Mesothelial cell of epicardium (in vitro differentiated cells): Measurements from ENCODE around the gene AP4S1. TPM values are rescaled to one million over a fixed set of nuclear protein-coding genes. Genes with fewer than 3 reads are reported as not detected.
A peak's percentile ranks its signal among the peaks of the same experiment; 100 is the strongest.

Source experiments
- DNase-seq, 2 experiments: peaks; one replicate each; pipeline ENCODE4 v3.0.0; 2021; ENCODE audit warnings: low spot score in 2 of 2; ENCODE audit not compliant: unreplicated experiment in 2 of 2
- H3K27ac Mint-ChIP-seq: 2 replicates; pipeline ENCODE4 v1.8.0; 2021; ENCODE audit warnings: mixed read lengths
- H3K27me3 Mint-ChIP-seq: 2 replicates; pipeline ENCODE4 v1.8.0; 2021; ENCODE audit warnings: low read depth, mixed read lengths
- H3K36me3 Mint-ChIP-seq: 2 replicates; pipeline ENCODE4 v1.8.0; 2021; ENCODE audit warnings: mixed read lengths
- H3K4me1 Mint-ChIP-seq: 2 replicates; pipeline ENCODE4 v1.8.0; 2021; ENCODE audit warnings: mixed read lengths
- H3K4me3 Mint-ChIP-seq: 2 replicates; pipeline ENCODE4 v1.8.0; 2021; ENCODE audit warnings: mild to moderate bottlenecking, moderate library complexity, mixed read lengths
- H3K9me3 Mint-ChIP-seq: 2 replicates; pipeline ENCODE4 v1.8.0; 2021; ENCODE audit warnings: mixed read lengths
- total RNA-seq: library from RNA; stranded (reverse); gene quantifications from 3 replicates; pipeline ENCODE4 v1.2.1, GENCODE V29; 2021
- TF ChIP-seq, protein P1 (sequence below): fragments of 200-600 bp; sonication (generic); IDR thresholded peaks from one replicate; pipeline ENCODE4 v1.5.0; 2021; ENCODE audit warnings: antibody characterized with exemption; ENCODE audit not compliant: unreplicated experiment

The AP4S1 gene
- total RNA-seq, 1 donor from 2014 or later = 10.4 TPM

DNA sequence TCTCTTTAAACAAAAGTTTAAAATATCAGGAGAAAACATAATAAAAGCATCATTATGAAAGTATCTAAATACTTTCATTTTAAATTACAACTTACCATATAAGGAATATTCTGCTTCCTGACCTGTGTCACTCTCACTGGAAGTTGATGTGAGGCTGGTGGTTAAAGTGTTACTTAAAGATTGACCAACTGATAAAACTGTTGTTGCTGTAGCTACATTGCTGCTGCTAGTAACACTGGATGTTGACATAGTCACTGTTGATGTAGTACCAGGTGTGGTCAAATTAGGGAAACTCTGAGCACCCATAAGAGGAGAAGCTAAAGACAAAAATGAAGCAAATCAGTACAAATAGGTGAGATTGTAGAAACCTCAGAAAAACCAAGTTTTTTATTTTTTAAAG, 102.2 kb downstream of the AP4S1 start:
- H3K27me3 Mint-ChIP-seq = no peaks in the 10 kb centered on the region
- H3K36me3 Mint-ChIP-seq = peaks cover 26% of the 10 kb centered on the region
- H3K27ac Mint-ChIP-seq = no peak overlapping the region

DNA sequence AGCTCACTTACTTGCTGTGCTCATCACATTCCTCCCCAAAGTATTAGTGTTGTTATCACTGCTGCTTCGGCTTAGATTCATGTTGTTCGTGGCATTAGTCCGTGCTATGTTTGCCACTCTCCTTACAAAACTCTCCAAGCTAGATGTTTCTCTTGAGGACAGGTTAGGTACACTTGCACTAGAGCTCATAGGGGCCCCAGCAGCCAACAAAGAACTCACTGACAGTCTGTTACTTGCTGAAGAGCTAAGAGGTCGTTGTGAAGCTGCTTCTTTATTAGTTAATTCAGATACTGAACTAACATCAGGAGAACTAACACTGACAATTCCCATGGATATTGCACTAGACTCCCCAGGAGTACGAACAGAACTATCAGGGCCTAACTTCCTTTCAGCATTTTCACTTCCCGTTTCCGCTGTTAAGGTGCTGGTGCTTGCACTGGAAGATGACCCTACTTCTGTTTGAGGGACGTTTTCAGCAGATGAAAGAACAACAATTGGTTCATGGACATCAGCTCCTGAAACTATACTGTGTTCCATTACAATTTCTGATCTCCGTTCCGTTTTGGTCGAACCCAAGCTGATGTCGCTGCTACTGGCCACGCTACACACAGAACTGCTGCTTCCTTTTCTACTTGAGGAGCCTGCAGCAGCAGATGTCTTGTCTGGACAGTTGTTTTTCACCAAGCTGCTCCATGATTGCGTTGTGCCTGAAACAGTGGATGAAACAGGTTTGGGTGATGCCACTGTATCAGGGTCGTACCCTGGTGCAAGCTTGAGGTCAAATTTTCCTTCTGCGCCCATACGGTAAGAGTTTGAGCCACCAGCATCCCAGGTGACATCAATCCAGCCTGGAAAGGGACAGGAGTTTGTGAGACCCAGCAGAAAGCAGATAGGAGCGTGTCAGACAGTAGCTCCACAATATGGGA, 103.4 kb downstream of the AP4S1 start:
- peaks cover 23% of the 10 kb centered on the region for H3K36me3 Mint-ChIP-seq
- H3K27me3 Mint-ChIP-seq = no peaks in the 10 kb centered on the region
- H3K4me3 Mint-ChIP-seq = no peak overlapping the region
- no peak for DNase-seq
- TF ChIP-seq, protein P1, sequence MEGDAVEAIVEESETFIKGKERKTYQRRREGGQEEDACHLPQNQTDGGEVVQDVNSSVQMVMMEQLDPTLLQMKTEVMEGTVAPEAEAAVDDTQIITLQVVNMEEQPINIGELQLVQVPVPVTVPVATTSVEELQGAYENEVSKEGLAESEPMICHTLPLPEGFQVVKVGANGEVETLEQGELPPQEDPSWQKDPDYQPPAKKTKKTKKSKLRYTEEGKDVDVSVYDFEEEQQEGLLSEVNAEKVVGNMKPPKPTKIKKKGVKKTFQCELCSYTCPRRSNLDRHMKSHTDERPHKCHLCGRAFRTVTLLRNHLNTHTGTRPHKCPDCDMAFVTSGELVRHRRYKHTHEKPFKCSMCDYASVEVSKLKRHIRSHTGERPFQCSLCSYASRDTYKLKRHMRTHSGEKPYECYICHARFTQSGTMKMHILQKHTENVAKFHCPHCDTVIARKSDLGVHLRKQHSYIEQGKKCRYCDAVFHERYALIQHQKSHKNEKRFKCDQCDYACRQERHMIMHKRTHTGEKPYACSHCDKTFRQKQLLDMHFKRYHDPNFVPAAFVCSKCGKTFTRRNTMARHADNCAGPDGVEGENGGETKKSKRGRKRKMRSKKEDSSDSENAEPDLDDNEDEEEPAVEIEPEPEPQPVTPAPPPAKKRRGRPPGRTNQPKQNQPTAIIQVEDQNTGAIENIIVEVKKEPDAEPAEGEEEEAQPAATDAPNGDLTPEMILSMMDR = no peak
- no peaks in the 10 kb centered on the region for H3K9me3 Mint-ChIP-seq
- H3K4me1 Mint-ChIP-seq = no peaks in the 10 kb centered on the region
- no peak overlapping the region for H3K27ac Mint-ChIP-seq

More for the DNA sequence above, 102.2 kb downstream of the AP4S1 start:
- H3K9me3 Mint-ChIP-seq = no peaks in the 10 kb centered on the region
- no peaks in the 10 kb centered on the region for H3K4me1 Mint-ChIP-seq
- DNase-seq = no peak
- H3K4me3 Mint-ChIP-seq = no peak overlapping the region
- TF ChIP-seq, protein P1 = no peak

DNA sequence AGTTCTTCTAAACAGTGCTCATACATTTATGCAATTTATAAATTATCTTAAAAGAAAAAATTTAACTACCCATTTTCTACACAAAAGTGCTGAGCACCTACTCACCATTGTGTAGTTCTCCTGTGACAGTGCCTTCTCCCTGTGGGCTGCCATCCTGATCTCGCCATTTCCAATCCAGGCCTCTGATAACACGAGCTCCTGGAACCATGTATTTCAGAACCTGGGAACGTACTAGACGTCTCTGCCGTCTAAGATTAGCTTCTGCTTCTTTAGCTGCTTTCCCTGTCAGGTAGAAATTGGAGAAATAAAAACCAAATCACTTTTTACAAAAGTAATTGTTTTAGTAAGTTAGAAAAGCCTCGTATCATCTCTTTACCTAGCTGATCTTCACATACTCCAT, 107.7 kb downstream of the AP4S1 start:
- H3K4me3 Mint-ChIP-seq = no peak overlapping the region
- no peaks in the 10 kb centered on the region for H3K27me3 Mint-ChIP-seq
- no peaks in the 10 kb centered on the region for H3K9me3 Mint-ChIP-seq
- peaks cover 29% of the 10 kb centered on the region for H3K36me3 Mint-ChIP-seq
- H3K4me1 Mint-ChIP-seq = no peaks in the 10 kb centered on the region
- peak overlapping the region; percentile 19 for H3K27ac Mint-ChIP-seq
- TF ChIP-seq, protein P1 = no peak
- DNase-seq = no peak

DNA sequence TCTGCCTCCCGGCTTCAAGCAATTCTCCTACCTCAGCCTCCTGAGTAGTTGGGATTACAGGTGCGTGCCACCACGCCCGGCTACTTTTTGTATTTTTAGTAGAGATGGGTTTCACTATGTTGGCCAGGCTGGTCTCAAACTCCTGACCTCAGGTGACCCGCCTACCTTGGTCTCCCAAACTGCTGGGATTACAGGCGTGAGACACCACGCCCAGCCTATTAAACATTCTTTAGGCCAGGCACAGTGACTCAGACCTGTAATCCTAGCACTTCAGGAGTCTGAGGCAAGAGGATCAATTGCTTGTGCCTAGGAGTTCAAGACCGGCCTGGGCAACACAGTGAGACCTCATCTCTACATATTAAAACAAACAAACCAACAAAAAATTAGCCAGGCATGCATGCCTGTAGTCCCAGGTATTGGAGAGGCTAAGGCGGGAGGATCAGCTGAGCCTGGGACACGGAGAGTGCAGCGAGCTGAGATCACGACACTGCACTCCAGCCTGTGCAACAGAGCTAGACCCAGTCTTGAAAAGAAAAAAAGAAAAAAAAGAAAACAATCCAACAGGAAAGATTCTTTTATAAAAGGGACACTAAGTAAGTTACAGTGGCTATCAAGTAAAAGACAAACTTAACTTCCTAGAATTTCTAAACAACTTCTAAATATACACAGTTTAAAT, 111.9 kb downstream of the AP4S1 start:
- no peaks in the 10 kb centered on the region for H3K9me3 Mint-ChIP-seq
- TF ChIP-seq, protein P1 = no peak
- H3K4me1 Mint-ChIP-seq = no peaks in the 10 kb centered on the region
- H3K4me3 Mint-ChIP-seq = no peak overlapping the region
- H3K27ac Mint-ChIP-seq = no peak overlapping the region
- H3K36me3 Mint-ChIP-seq = peaks cover 32% of the 10 kb centered on the region
- no peak for DNase-seq
- H3K27me3 Mint-ChIP-seq = no peaks in the 10 kb centered on the region

DNA sequence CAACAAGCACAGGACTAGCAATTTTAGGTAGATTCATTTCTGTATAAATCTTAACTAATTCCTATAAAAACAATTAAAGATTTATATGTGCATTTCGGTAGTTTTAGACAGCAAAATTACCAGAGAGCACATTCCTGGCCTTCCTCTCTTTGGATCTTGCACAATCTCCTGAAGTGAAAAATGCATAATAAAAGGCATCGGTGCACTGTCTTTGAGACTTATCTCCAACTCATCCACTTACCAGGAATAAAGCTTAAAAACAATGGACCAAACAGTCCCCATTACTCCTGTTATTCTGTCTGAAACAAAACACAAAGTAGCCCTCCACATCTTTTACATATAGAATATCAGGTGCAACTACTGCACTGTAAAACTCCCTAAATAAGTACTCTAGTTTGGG, 112.9 kb downstream of the AP4S1 start:
- Mint-ChIP-seq H3K4me3 (no peak overlapping the region), H3K36me3 (peaks cover 29% of the 10 kb centered on the region), H3K9me3 (no peaks in the 10 kb centered on the region), H3K27me3 (no peaks in the 10 kb centered on the region), H3K4me1 (no peaks in the 10 kb centered on the region), H3K27ac (no peak overlapping the region)
- no peak for DNase-seq
- TF ChIP-seq, protein P1 = no peak
